HG02981 (cell line): ENCODE data around the gene NSG2.

Source experiments
- ATAC-seq: cut with Tn5 transposase; IDR thresholded peaks from one replicate; pipeline ENCODE4 v1.9.1; 2021; ENCODE audit warnings: mild to moderate bottlenecking, moderate library complexity; ENCODE audit not compliant: unreplicated experiment

Gene NSG2

GRCh38 chr5:174147551-174147950 lies 102.0 kb downstream of the NSG2 start:
- ATAC-seq, result no peak

GRCh38 chr5:174148721-174149120 lies 103.2 kb downstream of the NSG2 start:
- no peak for ATAC-seq

- ATAC-seq, result no peak
Measured at GRCh38 chr5:174149426-174149825, 103.9 kb downstream of the NSG2 start.

GRCh38 chr5:174149989-174150388 lies 104.5 kb downstream of the NSG2 start:
- no peak for ATAC-seq

- no peak for ATAC-seq
Measured at GRCh38 chr5:174151599-174152181, 106.2 kb downstream of the NSG2 start.

- no peak for ATAC-seq
Measured at GRCh38 chr5:174154559-174154958, 109.1 kb downstream of the NSG2 start.

GRCh38 chr5:174155281-174155680 lies 109.8 kb downstream of the NSG2 start:
- no peak for ATAC-seq

GRCh38 chr5:174155706-174156105 lies 110.2 kb downstream of the NSG2 start:
- no peak for ATAC-seq

GRCh38 chr5:174157048-174157447 lies 111.5 kb downstream of the NSG2 start:
- ATAC-seq, result no peak
